Measurements from ENCODE around the gene ZBTB7C. TPM values are rescaled to one million over a fixed set of nuclear protein-coding genes. Genes with fewer than 3 reads are reported as not detected.

The ZBTB7C gene
- total RNA-seq, 1 donor from 2014 or later, result 1.1 TPM

DNA sequence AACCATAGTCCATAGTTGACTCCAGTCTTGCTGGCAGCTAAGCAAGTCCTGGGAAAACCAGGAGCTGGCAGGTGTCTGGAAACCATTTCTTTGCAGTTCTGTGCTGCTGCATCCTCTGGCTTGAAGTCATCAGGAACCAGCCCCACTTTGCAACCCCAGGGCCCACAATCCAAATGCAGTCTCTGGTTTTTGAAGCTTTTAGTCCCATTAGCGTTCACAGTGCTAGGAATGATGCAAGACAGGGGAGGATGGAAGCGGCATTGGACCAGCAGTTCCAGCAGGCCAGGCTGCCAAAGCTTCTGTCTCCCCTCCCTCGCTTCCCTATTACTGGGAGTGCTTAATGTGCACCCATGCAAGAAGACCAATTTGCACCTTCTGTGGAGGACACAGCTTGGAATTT is 106.4 kb downstream of the ZBTB7C start:
- H3K36me3 ChIP-seq (ENCODE audit: control insufficient read depth, insufficient read depth, low read length), result no peaks in the 10 kb centered on the region
- TF ChIP-seq, protein P1, sequence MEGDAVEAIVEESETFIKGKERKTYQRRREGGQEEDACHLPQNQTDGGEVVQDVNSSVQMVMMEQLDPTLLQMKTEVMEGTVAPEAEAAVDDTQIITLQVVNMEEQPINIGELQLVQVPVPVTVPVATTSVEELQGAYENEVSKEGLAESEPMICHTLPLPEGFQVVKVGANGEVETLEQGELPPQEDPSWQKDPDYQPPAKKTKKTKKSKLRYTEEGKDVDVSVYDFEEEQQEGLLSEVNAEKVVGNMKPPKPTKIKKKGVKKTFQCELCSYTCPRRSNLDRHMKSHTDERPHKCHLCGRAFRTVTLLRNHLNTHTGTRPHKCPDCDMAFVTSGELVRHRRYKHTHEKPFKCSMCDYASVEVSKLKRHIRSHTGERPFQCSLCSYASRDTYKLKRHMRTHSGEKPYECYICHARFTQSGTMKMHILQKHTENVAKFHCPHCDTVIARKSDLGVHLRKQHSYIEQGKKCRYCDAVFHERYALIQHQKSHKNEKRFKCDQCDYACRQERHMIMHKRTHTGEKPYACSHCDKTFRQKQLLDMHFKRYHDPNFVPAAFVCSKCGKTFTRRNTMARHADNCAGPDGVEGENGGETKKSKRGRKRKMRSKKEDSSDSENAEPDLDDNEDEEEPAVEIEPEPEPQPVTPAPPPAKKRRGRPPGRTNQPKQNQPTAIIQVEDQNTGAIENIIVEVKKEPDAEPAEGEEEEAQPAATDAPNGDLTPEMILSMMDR (IDR thresholded peaks at IDR 0.05; ENCODE audit: insufficient read depth, low read length, poor library complexity, severe bottlenecking), result no peak
- no peak overlapping the region for H3K4me3 ChIP-seq (ENCODE audit: low read depth, low read length)
- no peaks in the 10 kb centered on the region for H3K27me3 ChIP-seq (ENCODE audit: control insufficient read depth, insufficient read depth, low read length)
- no peak for DNase-seq (ENCODE audit: low read depth)

DNA sequence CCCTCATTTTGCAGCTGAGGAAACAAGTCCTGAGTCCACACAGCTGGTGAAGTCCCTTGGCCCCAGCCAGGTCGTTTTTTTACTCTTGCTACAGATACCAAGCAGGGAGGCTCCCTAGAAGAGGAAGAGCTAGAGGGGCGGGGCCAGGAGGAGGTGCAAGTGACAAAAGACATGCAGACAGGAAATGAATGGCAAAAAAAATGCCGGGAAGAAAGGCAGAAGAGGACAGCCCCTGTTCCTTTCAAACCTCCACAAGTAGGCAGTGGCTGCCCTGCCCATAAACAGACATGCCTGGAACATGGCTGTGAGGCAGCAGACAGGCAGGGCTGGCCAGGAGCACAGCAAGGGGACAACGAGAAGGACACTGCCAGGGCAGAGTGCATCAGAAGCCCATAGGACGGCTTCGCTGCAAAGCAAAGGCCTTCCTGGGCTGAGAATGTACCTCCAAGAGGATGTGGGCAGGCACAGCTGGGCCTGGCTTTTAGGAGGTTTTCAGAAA is 108.7 kb downstream of the ZBTB7C start:
- Histone ChIP-seq H3K27me3 (ENCODE audit: control insufficient read depth, insufficient read depth, low read length) (no peaks in the 10 kb centered on the region), H3K36me3 (ENCODE audit: control insufficient read depth, insufficient read depth, low read length) (no peaks in the 10 kb centered on the region), H3K4me3 (ENCODE audit: low read depth, low read length) (no peak overlapping the region)
- DNase-seq (ENCODE audit: low read depth), result no peak
- TF ChIP-seq, protein P1 (IDR thresholded peaks at IDR 0.05; ENCODE audit: insufficient read depth, low read length, poor library complexity, severe bottlenecking), result no peak

DNA sequence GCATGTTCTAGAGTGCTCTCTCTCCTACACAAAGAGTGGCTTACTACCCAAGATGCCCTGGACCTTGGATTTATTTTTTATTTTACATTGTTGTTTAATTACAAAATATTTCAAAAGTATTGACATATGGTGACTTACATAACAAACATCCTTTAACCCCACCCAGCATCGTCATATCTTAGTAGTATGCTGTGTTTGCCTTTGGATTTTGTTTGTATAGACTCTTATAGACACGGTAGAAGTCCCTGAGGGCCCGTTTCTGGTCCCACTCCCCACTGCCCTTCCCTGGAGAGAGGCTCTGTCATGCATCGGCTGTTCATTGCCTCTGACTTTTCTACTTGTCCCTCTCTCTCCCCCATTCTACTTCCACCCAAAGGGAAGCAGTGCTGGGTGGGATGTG is 112.0 kb downstream of the ZBTB7C start:
- Histone ChIP-seq H3K36me3 (ENCODE audit: control insufficient read depth, insufficient read depth, low read length) (no peaks in the 10 kb centered on the region), H3K4me3 (ENCODE audit: low read depth, low read length) (no peak overlapping the region), H3K27me3 (ENCODE audit: control insufficient read depth, insufficient read depth, low read length) (no peaks in the 10 kb centered on the region)
- TF ChIP-seq, protein P1 (IDR thresholded peaks at IDR 0.05; ENCODE audit: insufficient read depth, low read length, poor library complexity, severe bottlenecking), result no peak
- no peak for DNase-seq (ENCODE audit: low read depth)

DNA sequence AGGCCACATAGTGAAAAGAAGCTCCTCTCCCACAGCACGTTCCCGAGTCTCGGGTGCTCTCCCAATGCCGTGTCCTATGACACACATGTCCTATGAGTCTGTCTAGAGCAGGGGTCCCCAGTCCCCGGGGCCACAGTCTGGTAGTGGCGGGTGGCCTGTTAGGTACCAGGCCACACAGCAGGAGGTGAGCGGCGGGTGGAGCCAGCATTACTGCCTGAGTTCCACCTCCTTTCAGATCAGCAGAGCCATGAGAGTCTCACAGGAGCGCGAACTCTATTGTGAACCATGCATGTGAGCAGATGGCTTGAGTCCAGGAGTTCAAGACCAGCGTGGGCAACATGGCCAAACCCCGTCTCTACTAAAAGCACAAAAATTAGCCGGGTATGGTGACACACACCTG is 112.6 kb downstream of the ZBTB7C start:
- TF ChIP-seq, protein P1 (IDR thresholded peaks at IDR 0.05; ENCODE audit: insufficient read depth, low read length, poor library complexity, severe bottlenecking), result no peak
- H3K27me3 ChIP-seq (ENCODE audit: control insufficient read depth, insufficient read depth, low read length), result no peaks in the 10 kb centered on the region
- no peak for DNase-seq (ENCODE audit: low read depth)
- H3K36me3 ChIP-seq (ENCODE audit: control insufficient read depth, insufficient read depth, low read length), result no peaks in the 10 kb centered on the region
- H3K4me3 ChIP-seq (ENCODE audit: low read depth, low read length), result no peak overlapping the region

DNA sequence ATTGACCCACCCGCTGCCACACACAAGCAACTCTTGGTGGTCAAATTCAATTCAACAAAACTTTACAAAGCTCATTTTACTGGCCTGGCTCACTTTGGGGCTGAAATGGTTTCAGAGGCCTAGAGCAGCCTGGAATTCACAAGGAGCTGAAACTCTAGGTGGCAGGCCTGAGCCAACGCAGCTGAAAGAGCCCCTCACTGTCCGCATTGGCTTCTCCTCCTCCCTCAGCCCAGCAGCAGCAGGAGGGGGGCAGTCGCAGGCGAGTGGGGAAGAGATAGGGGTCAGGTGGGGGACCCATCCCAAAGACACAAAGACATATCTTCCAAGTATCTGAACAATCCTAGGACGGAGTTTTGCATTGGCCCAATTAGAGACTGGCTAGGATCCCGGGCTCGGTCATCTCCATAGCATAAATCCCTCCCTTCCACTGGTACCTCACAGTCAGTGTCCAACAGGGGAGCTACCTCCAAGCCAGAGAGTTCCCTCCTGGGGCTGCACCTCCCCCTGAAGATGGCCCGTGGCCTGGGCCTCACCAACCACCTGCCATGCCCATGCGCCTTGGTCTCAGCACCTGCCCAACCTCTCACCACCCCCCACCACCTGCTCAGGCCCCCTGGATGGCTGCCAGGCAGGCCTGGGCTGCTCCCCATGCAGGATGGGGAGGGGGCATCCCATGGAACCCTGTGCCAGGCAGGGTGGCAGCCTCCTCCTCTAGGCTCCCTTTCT is 113.4 kb downstream of the ZBTB7C start:
- TF ChIP-seq, protein P1 (IDR thresholded peaks at IDR 0.05; ENCODE audit: insufficient read depth, low read length, poor library complexity, severe bottlenecking), result peak; percentile 50
- no peak for DNase-seq (ENCODE audit: low read depth)
- no peaks in the 10 kb centered on the region for H3K27me3 ChIP-seq (ENCODE audit: control insufficient read depth, insufficient read depth, low read length)

More for the DNA sequence above, 113.4 kb downstream of the ZBTB7C start:
- no peak overlapping the region for H3K4me3 ChIP-seq (ENCODE audit: low read depth, low read length)
- no peaks in the 10 kb centered on the region for H3K36me3 ChIP-seq (ENCODE audit: control insufficient read depth, insufficient read depth, low read length)

Measured in kidney epithelial cell (primary cell).